Esophagus muscularis mucosa (tissue), 4 donors: ENCODE results near the gene OLAH. TPM values are rescaled to one million over a fixed set of nuclear protein-coding genes. Genes with fewer than 3 reads are reported as not detected.

Experiments
- DNase-seq: peaks from one replicate; pipeline ENCODE4 v3.0.0-alpha.2; 2017; ENCODE audit errors: extremely low spot score
- H3K27ac ChIP-seq, 4 donors: fragments of 200-600 bp; sonication (generic); replicated peaks in 1 of 4; 1 replicate in 3 of 4; 2 replicates in 1 of 4; pipeline ENCODE4 v1.5.1; 2016 to 2019; ENCODE audit warnings: mild to moderate bottlenecking in 1 of 4
- H3K27me3 ChIP-seq, 4 donors: fragments of 200-600 bp; sonication (generic); one replicate each; pipeline versions ENCODE4 v1.5.1 to v1.6.0; 2016 to 2019
- H3K36me3 ChIP-seq, 4 donors: fragments of 200-600 bp; sonication (generic); one replicate each; pipeline ENCODE4 v1.5.1; 2016 to 2019
- H3K4me1 ChIP-seq, 4 donors: fragments of 200-600 bp; sonication (generic); one replicate each; pipeline ENCODE4 v1.5.1; 2016 to 2019
- H3K4me3 ChIP-seq, 4 donors: fragments of 200-600 bp; sonication (generic); 1 replicate in 2 of 4; 2 replicates in 2 of 4; pipeline ENCODE4 v1.5.1; 2016 to 2019; ENCODE audit warnings: mild to moderate bottlenecking in 4 of 4, moderate library complexity in 1 of 4
- H3K9me3 ChIP-seq, 4 donors: fragments of 200-600 bp; sonication (generic); 1 replicate in 3 of 4; 2 replicates in 1 of 4; pipeline ENCODE4 v1.5.1; 2016 to 2019
- CTCF ChIP-seq, 3 experiments: fragments of 200-600 bp in 2 of 3; fragments of 450-650 bp in 1 of 3; sonication (generic) in 2 of 3; IDR thresholded peaks; one replicate each; pipeline ENCODE4 v1.5.1; 2017 to 2019; ENCODE audit warnings: antibody characterized with exemption in 3 of 3, mild to moderate bottlenecking in 2 of 3, moderate library complexity in 1 of 3
- EP300 ChIP-seq: sonication (generic); formaldehyde crosslinking; IDR thresholded peaks from one replicate; pipeline ENCODE4 v1.6.1; 2017; ENCODE audit warnings: antibody characterized with exemption
- POLR2A ChIP-seq: fragments of 450-650 bp; IDR thresholded peaks from one replicate; pipeline ENCODE4 v1.6.1; 2017; ENCODE audit warnings: antibody characterized with exemption, moderate library complexity, mild to moderate bottlenecking, low read depth
- POLR2AphosphoS5 ChIP-seq, 2 donors: sonication (generic); formaldehyde crosslinking; IDR thresholded peaks; one replicate each; pipeline ENCODE4 v1.6.1; 2017; ENCODE audit warnings: antibody characterized with exemption in 2 of 2
- WGBS: methylation state at CpG from one replicate; pipeline ENCODE4 v1.1.5; 2018; 5-methylcytosine and 5-hydroxymethylcytosine counted together
- intact Hi-C: fragments of 100-400 bp; cut with DNase I; formaldehyde crosslinking; loops from one replicate; pipeline ENCODE4 v1.15.1; 2023
- total RNA-seq, 4 donors: library from RNA; depleted of rRNA; stranded (reverse); fragments of >200 nt; gene quantifications; one replicate each; pipeline versions ENCODE4 v1.1.0 to v1.2.1, GENCODE V29; 2016

Gene OLAH
- total RNA-seq, 4 donors from 2014 or later, result 2.6 to 15.2 (median 3.7) TPM

GRCh38 chr10:15059914-15060313 is 16.2 kb downstream of the OLAH start:
- intact Hi-C loops, result no loop called here
- no peak overlapping the region for H3K27ac ChIP-seq
- WGBS, result 83% methylated on average over 4 of the region's 4 CpGs
- H3K9me3 ChIP-seq, result peaks cover 0 to 23% (median 11%) of the 10 kb centered on the region in 4 donors
- H3K36me3 ChIP-seq, result no peaks in the 10 kb centered on the region
- DNase-seq, result no peak
- H3K27me3 ChIP-seq, result no peaks in the 10 kb centered on the region
- H3K4me1 ChIP-seq, result no peaks in the 10 kb centered on the region
- no peak overlapping the region for H3K4me3 ChIP-seq
- TF ChIP-seq EP300 (no peak), CTCF (IDR thresholded peaks at IDR 0.05) (no peak), POLR2A (no peak), POLR2AphosphoS5 (IDR thresholded peaks at IDR 0.05) (no peak)

- DNase-seq, result no peak
- Histone ChIP-seq H3K4me3 (no peak overlapping the region), H3K9me3 (peaks cover 0 to 28% (median 17%) of the 10 kb centered on the region in 4 donors), H3K4me1 (no peaks in the 10 kb centered on the region), H3K27me3 (no peaks in the 10 kb centered on the region), H3K27ac (no peak overlapping the region), H3K36me3 (no peaks in the 10 kb centered on the region)
- TF ChIP-seq POLR2A, result no peak
- no peak for TF ChIP-seq EP300
- 82% methylated on average over 2 of the region's 2 CpGs for WGBS
- intact Hi-C loops, result no loop called here
Measured at GRCh38 chr10:15060638-15061037, 16.9 kb downstream of the OLAH start.

GRCh38 chr10:15067154-15067553 is 23.4 kb downstream of the OLAH start:
- TF ChIP-seq POLR2A (no peak), POLR2AphosphoS5 (IDR thresholded peaks at IDR 0.05) (no peak), CTCF (IDR thresholded peaks at IDR 0.05) (no peak), EP300 (no peak)
- DNase-seq, result no peak
- WGBS, result 91% methylated on average over 5 of the region's 5 CpGs
- intact Hi-C loops, result no loop called here
- no peaks in the 10 kb centered on the region for H3K27me3 ChIP-seq
- H3K9me3 ChIP-seq, result peaks cover 0 to 11% (median 8%) of the 10 kb centered on the region in 4 donors
- H3K4me1 ChIP-seq, result no peaks in the 10 kb centered on the region
- H3K36me3 ChIP-seq, result no peaks in the 10 kb centered on the region
- no peak overlapping the region for H3K27ac ChIP-seq
- H3K4me3 ChIP-seq, result no peak overlapping the region

GRCh38 chr10:15068802-15069201 is 25.1 kb downstream of the OLAH start:
- intact Hi-C loops, result no loop called here
- Histone ChIP-seq H3K36me3 (no peaks in the 10 kb centered on the region), H3K9me3 (peaks cover 0 to 11% (median 8%) of the 10 kb centered on the region in 4 donors), H3K27ac (no peak overlapping the region), H3K4me3 (no peak overlapping the region), H3K27me3 (no peaks in the 10 kb centered on the region), H3K4me1 (no peaks in the 10 kb centered on the region)
- TF ChIP-seq POLR2AphosphoS5 (IDR thresholded peaks at IDR 0.05) (no peak), CTCF (IDR thresholded peaks at IDR 0.05) (no peak), POLR2A (no peak), EP300 (no peak)
- WGBS, result 97% methylated on average over 3 of the region's 3 CpGs
- no peak for DNase-seq

GRCh38 chr10:15069230-15069629 is 25.5 kb downstream of the OLAH start:
- Histone ChIP-seq H3K27ac (no peak overlapping the region), H3K4me3 (no peak overlapping the region), H3K4me1 (no peaks in the 10 kb centered on the region), H3K27me3 (no peaks in the 10 kb centered on the region), H3K36me3 (no peaks in the 10 kb centered on the region), H3K9me3 (peaks cover 0 to 11% (median 8%) of the 10 kb centered on the region in 4 donors)
- no peak for DNase-seq
- 75% methylated on average over 4 of the region's 4 CpGs for WGBS
- TF ChIP-seq POLR2AphosphoS5 (IDR thresholded peaks at IDR 0.05) (no peak), EP300 (no peak), POLR2A (no peak)
- intact Hi-C loops, result no loop called here

GRCh38 chr10:15072358-15072757 is 28.6 kb downstream of the OLAH start:
- no peak for TF ChIP-seq POLR2AphosphoS5 (IDR thresholded peaks at IDR 0.05)
- WGBS, result 92% methylated on average over 5 of the region's 5 CpGs
- intact Hi-C loops, result no loop called here
- Histone ChIP-seq H3K27ac (no peak overlapping the region), H3K36me3 (no peaks in the 10 kb centered on the region), H3K4me1 (no peaks in the 10 kb centered on the region), H3K9me3 (no peaks in the 10 kb centered on the region), H3K4me3 (no peak overlapping the region), H3K27me3 (no peaks in the 10 kb centered on the region)
- DNase-seq, result no peak
